NCI-H524 (cell line): Measurements from ENCODE around the gene GRIFIN.
A peak's percentile ranks its signal among the peaks of the same experiment; 100 is the strongest.

Experiments used
- DNase-seq, 2 experiments: peaks; one replicate each; lab custom pipeline; 2025; lab: John Stamatoyannopoulos, UW

GRIFIN gene

GRCh38 chr7:2498708-2499107 is 22.5 kb upstream of the GRIFIN start:
- DNase-seq, result peak in 1 of 2 experiments; percentile 51

- peak in 1 of 2 experiments; percentile 62 for DNase-seq
These were observed 21.5 kb upstream of the GRIFIN start for GRCh38 chr7:2497500-2498336.

GRCh38 chr7:2497065-2497464 is 20.9 kb upstream of the GRIFIN start:
- DNase-seq, result no peak

GRCh38 chr7:2496375-2496774 is 20.2 kb upstream of the GRIFIN start:
- no peak for DNase-seq

GRCh38 chr7:2495418-2496299 is 19.5 kb upstream of the GRIFIN start:
- peak in 1 of 2 experiments; percentile 43 for DNase-seq

- DNase-seq, result no peak
These were observed 18.3 kb upstream of the GRIFIN start for GRCh38 chr7:2494191-2495130.

GRCh38 chr7:2493205-2494164 is 17.3 kb upstream of the GRIFIN start:
- no peak for DNase-seq

- DNase-seq, result no peak
These were observed 15.8 kb upstream of the GRIFIN start for GRCh38 chr7:2492038-2492437.

- DNase-seq, result no peak
These were observed 14.0 kb upstream of the GRIFIN start for GRCh38 chr7:2490181-2490651.

- DNase-seq, result no peak
These were observed 12.5 kb upstream of the GRIFIN start for GRCh38 chr7:2488681-2489080.

GRCh38 chr7:2488272-2488645 is 12.1 kb upstream of the GRIFIN start:
- no peak for DNase-seq

GRCh38 chr7:2487586-2488271 is 11.5 kb upstream of the GRIFIN start:
- DNase-seq, result no peak

- no peak for DNase-seq
These were observed 8.7 kb upstream of the GRIFIN start for GRCh38 chr7:2484868-2485267.

- peak; percentile 25 to 76 for DNase-seq
These were observed 7.3 kb upstream of the GRIFIN start for GRCh38 chr7:2483494-2483893.

- DNase-seq, result no peak
These were observed 6.7 kb upstream of the GRIFIN start for GRCh38 chr7:2482725-2483451.

- no peak for DNase-seq
These were observed 5.0 kb upstream of the GRIFIN start for GRCh38 chr7:2481195-2481594.

GRCh38 chr7:2480070-2480408 is 3.8 kb upstream of the GRIFIN start:
- no peak for DNase-seq

GRCh38 chr7:2479276-2480069 is 3.3 kb upstream of the GRIFIN start:
- DNase-seq, result no peak

- no peak for DNase-seq
These were observed 2.6 kb upstream of the GRIFIN start for GRCh38 chr7:2478800-2479199.
